ENCODE results near the gene POLR2F. TPM values are rescaled to one million over a fixed set of nuclear protein-coding genes. Genes with fewer than 3 reads are reported as not detected.

The POLR2F gene
- total RNA-seq, 2 experiments from 2014 or later, result 20.2 to 21.1 TPM

DNA sequence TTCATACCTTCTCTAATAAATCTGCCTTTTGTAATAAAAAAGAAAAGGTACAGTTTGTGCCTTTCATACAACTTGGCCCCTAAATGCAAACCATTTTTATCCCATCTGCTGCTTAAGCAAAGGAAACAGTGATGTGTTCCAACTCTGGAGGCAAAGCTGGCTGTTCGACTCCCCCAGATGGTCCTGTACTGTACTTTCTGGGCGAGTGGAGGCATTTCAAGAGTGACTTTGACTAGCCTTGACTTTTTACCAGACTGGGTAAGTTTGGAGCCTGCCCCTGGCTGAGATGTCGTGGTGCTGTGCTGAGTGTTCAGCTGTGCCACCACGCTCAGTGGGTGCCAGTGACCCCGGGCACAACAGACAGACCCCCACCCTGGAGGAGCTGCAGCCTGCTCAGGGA lies 37.2 kb upstream of the POLR2F start:
- intact Hi-C loops (cut with DNase I, micrococcal nuclease), result no loop called here
- H3K27me3 Mint-ChIP-seq, result no peaks in the 10 kb centered on the region
- H3K4me3 ChIP-seq (ENCODE audit: low read length), result no peak overlapping the region
- no peak overlapping the region for H3K27ac Mint-ChIP-seq
- no peak overlapping the region for H3K4me3 Mint-ChIP-seq
- no peaks in the 10 kb centered on the region for H3K27me3 ChIP-seq (ENCODE audit: control insufficient read depth in 1 of 2, insufficient read depth in 2 of 2, low read length in 2 of 2)
- ATAC-seq (ENCODE audit: poor library complexity) (no peak), DNase-seq (no peak)
- CTCF ChIA-PET, result no interaction called here
- no peaks in the 10 kb centered on the region for H3K9me3 ChIP-seq (ENCODE audit: control insufficient read depth in 1 of 2, insufficient read depth in 1 of 2, low read length in 2 of 2)
- no peak overlapping the region for H3K27ac ChIP-seq (ENCODE audit: low read depth in 1 of 2, low read length in 2 of 2)
- H3K4me1 ChIP-seq (ENCODE audit: insufficient read depth, low read length), result peaks cover 5% of the 10 kb centered on the region
- H3K36me3 ChIP-seq (ENCODE audit: insufficient read depth, low read length), result peaks cover 37% of the 10 kb centered on the region
- POLR2A ChIA-PET, result no interaction called here
- H3K4me1 Mint-ChIP-seq (ENCODE audit: low read depth), result peaks cover 13% of the 10 kb centered on the region
- TF ChIP-seq, protein P1, sequence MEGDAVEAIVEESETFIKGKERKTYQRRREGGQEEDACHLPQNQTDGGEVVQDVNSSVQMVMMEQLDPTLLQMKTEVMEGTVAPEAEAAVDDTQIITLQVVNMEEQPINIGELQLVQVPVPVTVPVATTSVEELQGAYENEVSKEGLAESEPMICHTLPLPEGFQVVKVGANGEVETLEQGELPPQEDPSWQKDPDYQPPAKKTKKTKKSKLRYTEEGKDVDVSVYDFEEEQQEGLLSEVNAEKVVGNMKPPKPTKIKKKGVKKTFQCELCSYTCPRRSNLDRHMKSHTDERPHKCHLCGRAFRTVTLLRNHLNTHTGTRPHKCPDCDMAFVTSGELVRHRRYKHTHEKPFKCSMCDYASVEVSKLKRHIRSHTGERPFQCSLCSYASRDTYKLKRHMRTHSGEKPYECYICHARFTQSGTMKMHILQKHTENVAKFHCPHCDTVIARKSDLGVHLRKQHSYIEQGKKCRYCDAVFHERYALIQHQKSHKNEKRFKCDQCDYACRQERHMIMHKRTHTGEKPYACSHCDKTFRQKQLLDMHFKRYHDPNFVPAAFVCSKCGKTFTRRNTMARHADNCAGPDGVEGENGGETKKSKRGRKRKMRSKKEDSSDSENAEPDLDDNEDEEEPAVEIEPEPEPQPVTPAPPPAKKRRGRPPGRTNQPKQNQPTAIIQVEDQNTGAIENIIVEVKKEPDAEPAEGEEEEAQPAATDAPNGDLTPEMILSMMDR (IDR thresholded peaks at IDR 0.05), result no peak
- H3K36me3 Mint-ChIP-seq (ENCODE audit: low read depth), result peaks cover 35% of the 10 kb centered on the region
- no peaks in the 10 kb centered on the region for H3K9me3 Mint-ChIP-seq

DNA sequence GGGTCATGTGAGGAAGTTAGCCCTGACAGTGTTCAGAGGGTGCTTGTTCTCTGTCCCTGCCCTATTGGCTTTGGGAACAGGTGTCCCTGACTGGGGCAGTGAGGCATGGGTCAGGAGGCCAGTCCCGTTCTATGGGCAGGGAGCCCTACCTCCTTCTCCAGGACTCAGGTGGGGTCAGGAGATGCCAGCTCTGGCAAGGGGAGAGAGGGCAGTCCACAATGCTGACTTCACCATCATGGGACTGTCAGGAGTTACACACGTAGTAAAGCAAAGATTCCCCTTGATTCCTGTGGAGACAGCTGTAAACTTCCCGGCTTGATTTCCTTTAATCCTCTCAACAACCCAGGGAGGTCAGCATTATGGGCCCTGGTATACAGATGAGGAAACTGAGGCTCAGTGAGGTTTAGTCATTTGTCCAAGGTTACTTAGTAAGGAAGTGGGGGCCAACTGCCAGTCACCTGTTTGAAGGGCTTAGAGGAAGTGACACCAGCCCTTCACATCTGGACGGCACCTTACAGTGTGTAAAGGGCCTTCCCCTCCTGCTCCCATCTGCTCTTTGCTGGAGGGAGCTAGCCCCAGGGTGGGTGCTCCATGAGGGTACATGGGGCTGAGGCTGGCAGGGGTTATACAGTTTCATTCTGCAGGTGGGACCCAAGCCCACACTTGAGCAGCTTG lies 35.5 kb upstream of the POLR2F start:
- H3K27me3 Mint-ChIP-seq, result no peaks in the 10 kb centered on the region
- POLR2A ChIA-PET, result interaction anchor here (2.0 kb wide), 1 partner anchor 12 kb away, joined by 7 read pairs; the partner anchor contains the start of gene MICALL1
- H3K4me1 ChIP-seq (ENCODE audit: insufficient read depth, low read length), result peaks cover 4% of the 10 kb centered on the region
- intact Hi-C loops (cut with DNase I, micrococcal nuclease), result no loop called here
- peaks cover 33% of the 10 kb centered on the region for H3K36me3 Mint-ChIP-seq (ENCODE audit: low read depth)
- no peak overlapping the region for H3K4me3 Mint-ChIP-seq
- H3K9me3 ChIP-seq (ENCODE audit: control insufficient read depth in 1 of 2, insufficient read depth in 1 of 2, low read length in 2 of 2), result no peaks in the 10 kb centered on the region
- H3K27ac ChIP-seq (ENCODE audit: low read depth in 1 of 2, low read length in 2 of 2), result no peak overlapping the region
- H3K4me3 ChIP-seq (ENCODE audit: low read length), result no peak overlapping the region
- ATAC-seq (ENCODE audit: poor library complexity) (no peak), DNase-seq (peak in 1 of 14 experiments; percentile 6)
- no peaks in the 10 kb centered on the region for H3K9me3 Mint-ChIP-seq
- H3K36me3 ChIP-seq (ENCODE audit: insufficient read depth, low read length), result peaks cover 40% of the 10 kb centered on the region
- TF ChIP-seq, protein P1 (IDR thresholded peaks at IDR 0.05), result no peak
- peaks cover 4% of the 10 kb centered on the region for H3K4me1 Mint-ChIP-seq (ENCODE audit: low read depth)
- CTCF ChIA-PET, result no interaction called here
- no peaks in the 10 kb centered on the region for H3K27me3 ChIP-seq (ENCODE audit: control insufficient read depth in 1 of 2, insufficient read depth in 2 of 2, low read length in 2 of 2)
- H3K27ac Mint-ChIP-seq, result no peak overlapping the region

DNA sequence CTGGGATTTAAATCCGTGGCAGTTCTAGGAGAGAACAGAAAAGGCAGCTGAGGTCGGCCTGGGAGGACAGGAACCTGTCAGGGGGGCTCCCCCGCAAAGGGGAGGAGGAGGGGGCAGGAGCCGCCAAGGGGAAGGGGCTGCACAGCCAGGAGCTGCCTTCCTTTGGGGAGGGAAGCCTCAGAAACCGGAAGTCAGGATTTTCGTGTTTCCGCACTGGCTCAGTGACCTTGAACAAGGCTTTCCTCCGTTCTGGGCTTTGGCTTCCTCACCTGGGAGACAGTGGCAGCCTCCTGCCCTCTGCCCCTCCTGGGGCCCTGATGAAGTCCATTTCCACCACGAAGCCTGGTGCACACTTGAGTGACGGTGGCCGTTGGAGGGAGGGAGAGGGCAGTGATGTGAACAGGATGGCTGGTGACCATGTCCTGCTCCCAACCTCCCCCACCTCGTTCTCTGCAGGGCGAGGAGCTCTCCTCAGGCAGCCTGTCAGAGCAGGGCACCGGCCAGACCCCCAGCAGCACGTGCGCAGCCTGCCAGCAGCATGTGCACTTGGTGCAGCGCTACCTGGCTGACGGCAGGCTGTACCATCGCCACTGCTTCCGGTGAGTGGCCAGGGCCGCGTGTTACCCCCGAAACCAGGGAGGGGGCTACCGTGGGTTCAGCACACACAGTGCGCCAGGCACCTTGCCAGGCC lies 34.8 kb upstream of the POLR2F start:
- H3K4me1 ChIP-seq (ENCODE audit: insufficient read depth, low read length), result peaks cover 4% of the 10 kb centered on the region
- Mint-ChIP-seq H3K27ac (no peak overlapping the region), H3K27me3 (no peaks in the 10 kb centered on the region), H3K36me3 (ENCODE audit: low read depth) (peaks cover 29% of the 10 kb centered on the region), H3K4me1 (ENCODE audit: low read depth) (peaks cover 4% of the 10 kb centered on the region), H3K4me3 (no peak overlapping the region), H3K9me3 (no peaks in the 10 kb centered on the region)
- H3K27ac ChIP-seq (ENCODE audit: low read depth in 1 of 2, low read length in 2 of 2), result no peak overlapping the region
- POLR2A ChIA-PET, result interaction anchor here (2.0 kb wide), 1 partner anchor 13 kb away, joined by 7 read pairs; the partner anchor contains the start of gene MICALL1
- TF ChIP-seq, protein P1 (IDR thresholded peaks at IDR 0.05), result no peak
- no peaks in the 10 kb centered on the region for H3K27me3 ChIP-seq (ENCODE audit: control insufficient read depth in 1 of 2, insufficient read depth in 2 of 2, low read length in 2 of 2)
- ATAC-seq (ENCODE audit: poor library complexity), result no peak
- peak in 1 of 14 experiments; percentile 8 for DNase-seq
- peaks cover 36% of the 10 kb centered on the region for H3K36me3 ChIP-seq (ENCODE audit: insufficient read depth, low read length)
- CTCF ChIA-PET, result no interaction called here
- no peaks in the 10 kb centered on the region for H3K9me3 ChIP-seq (ENCODE audit: control insufficient read depth in 1 of 2, insufficient read depth in 1 of 2, low read length in 2 of 2)
- H3K4me3 ChIP-seq (ENCODE audit: low read length), result no peak overlapping the region
- intact Hi-C loops (cut with DNase I, micrococcal nuclease), result no loop called here
